Small intestine (tissue), 7 donors: ENCODE data around the gene PALLD. TPM values are rescaled to one million over a fixed set of nuclear protein-coding genes. Genes with fewer than 3 reads are reported as not detected.

Experiments
- DNase-seq, 2 donors: peaks; one replicate each; pipeline versions ENCODE4 v3.0.0 to v3.0.0-alpha.2; 2013
- FAIRE-seq: peaks from 2 replicates; lab custom pipeline; 2012; peaks lifted over from hg19 to GRCh38; lab: Jason Lieb, UNC
- H3K27ac ChIP-seq, 3 donors: one replicate each; pipeline ENCODE4 v1.5.1; 2013; ENCODE audit warnings: low read length in 2 of 3, mild to moderate bottlenecking in 2 of 3, control low read depth in 1 of 3, inconsistent platforms in 1 of 3, low read depth in 1 of 3, moderate library complexity in 1 of 3
- H3K27me3 ChIP-seq, 3 donors: one replicate each; pipeline ENCODE4 v1.6.1; 2013; ENCODE audit warnings: low read length in 3 of 3, inconsistent platforms in 1 of 3; ENCODE audit not compliant: control insufficient read depth in 3 of 3, insufficient read depth in 3 of 3
- H3K36me3 ChIP-seq, 3 donors: one replicate each; pipeline ENCODE4 v1.6.1; 2013; ENCODE audit warnings: low read length in 3 of 3, inconsistent platforms in 1 of 3, low read depth in 1 of 3, mild to moderate bottlenecking in 1 of 3, moderate library complexity in 1 of 3; ENCODE audit not compliant: control insufficient read depth in 3 of 3, insufficient read depth in 2 of 3
- H3K4me1 ChIP-seq, 3 donors: one replicate each; pipeline ENCODE4 v1.6.1; 2013; ENCODE audit warnings: low read length in 2 of 3, inconsistent platforms in 1 of 3, low read depth in 1 of 3, mild to moderate bottlenecking in 1 of 3, moderate library complexity in 1 of 3; ENCODE audit not compliant: control insufficient read depth in 3 of 3, insufficient read depth in 2 of 3
- H3K4me3 ChIP-seq, 3 donors: one replicate each; pipeline ENCODE4 v1.5.1; 2013; ENCODE audit warnings: low read length in 3 of 3, control low read depth in 1 of 3, inconsistent platforms in 1 of 3, low read depth in 1 of 3, mild to moderate bottlenecking in 1 of 3, moderate library complexity in 1 of 3
- H3K9me3 ChIP-seq, 2 donors: one replicate each; pipeline ENCODE4 v1.6.1; 2013; ENCODE audit warnings: low read depth in 1 of 2, low read length in 1 of 2; ENCODE audit not compliant: control insufficient read depth in 2 of 2, insufficient read depth in 1 of 2
- WGBS, 3 donors: extraction: QIAGEN DNeasy Blood & Tissue Kit; methylation state at CpG; one replicate each; pipeline ENCODE4 v1.1.7; 2013; 5-methylcytosine and 5-hydroxymethylcytosine counted together
- polyA plus RNA-seq, 4 donors: library from polyadenylated mRNA; stranded (reverse) in 3 of 4; unstranded in 1 of 4; fragments of 200-250 nt in 3 of 4; fragments of 120-200 nt in 1 of 4; gene quantifications; one replicate each; pipeline versions ENCODE4 v1.2.1 to v1.2.3, GENCODE V29; 2013
- donor health status: healthy with polysubstance abuse.
- donor health status: control.
- donor health status: control.
- donor health status: Bipolar disorder and iron deficiency.
- donor health status: healthy.

PALLD gene
- polyA plus RNA-seq, 4 donors: 31.3 to 58.9 (median 38.0) TPM

- WGBS, 3 donors: 87 to 99% (median 94%) methylated on average over 3 of the region's 3 CpGs
- peaks cover 0 to 3% (median 0%) of the 10 kb centered on the region in 3 donors for H3K36me3 ChIP-seq
- no peaks in the 10 kb centered on the region for H3K27me3 ChIP-seq
- no peaks in the 10 kb centered on the region for H3K4me1 ChIP-seq
- DNase-seq: no peak
- H3K27ac ChIP-seq: no peak overlapping the region
- H3K4me3 ChIP-seq: no peak overlapping the region
- FAIRE-seq: no peak
- no peaks in the 10 kb centered on the region for H3K9me3 ChIP-seq
Observed at GRCh38 chr4:168865854-168866253, 369.0 kb downstream of the PALLD start.

GRCh38 chr4:168866635-168867034 is 369.8 kb downstream of the PALLD start:
- FAIRE-seq: no peak
- no peaks in the 10 kb centered on the region for H3K4me1 ChIP-seq

GRCh38 chr4:168867128-168867527 is 370.3 kb downstream of the PALLD start:
- WGBS, 3 donors: 84 to 91% (median 90%) methylated on average over 2 of the region's 2 CpGs
- FAIRE-seq: no peak

More at GRCh38 chr4:168866635-168867034, 369.8 kb downstream of the PALLD start:
- Histone ChIP-seq H3K27me3 (no peaks in the 10 kb centered on the region), H3K27ac (no peak overlapping the region), H3K4me3 (no peak overlapping the region), H3K36me3 (peaks cover 0 to 3% (median 0%) of the 10 kb centered on the region in 3 donors), H3K9me3 (no peaks in the 10 kb centered on the region)
- no peak for DNase-seq
- 87 to 95% (median 93%) methylated on average over 4 of the region's 4 CpGs for whole genome bisulfite sequencing, 3 donors

GRCh38 chr4:168868044-168868781 is 371.4 kb downstream of the PALLD start:
- WGBS, 3 donors: 84 to 90% (median 88%) methylated on average over 5 of the region's 5 CpGs
- Histone ChIP-seq H3K9me3 (no peaks in the 10 kb centered on the region), H3K27ac (no peak overlapping the region), H3K4me3 (no peak overlapping the region), H3K27me3 (no peaks in the 10 kb centered on the region), H3K4me1 (no peaks in the 10 kb centered on the region), H3K36me3 (peaks cover 0 to 2% (median 0%) of the 10 kb centered on the region in 3 donors)
- no peak for FAIRE-seq
- no peak for DNase-seq

More at GRCh38 chr4:168867128-168867527, 370.3 kb downstream of the PALLD start:
- DNase-seq: no peak
- no peak overlapping the region for H3K27ac ChIP-seq
- H3K9me3 ChIP-seq: no peaks in the 10 kb centered on the region
- H3K27me3 ChIP-seq: no peaks in the 10 kb centered on the region
- H3K4me1 ChIP-seq: no peaks in the 10 kb centered on the region
- H3K36me3 ChIP-seq: peaks cover 0 to 3% (median 0%) of the 10 kb centered on the region in 3 donors
- H3K4me3 ChIP-seq: no peak overlapping the region

GRCh38 chr4:168868802-168869201 is 371.9 kb downstream of the PALLD start:
- FAIRE-seq (no peak), DNase-seq (no peak)
- no peak overlapping the region for H3K4me3 ChIP-seq
- H3K4me1 ChIP-seq: no peaks in the 10 kb centered on the region
- WGBS, 3 donors: 83 to 85% (median 84%) methylated on average over 5 of the region's 5 CpGs
- no peaks in the 10 kb centered on the region for H3K36me3 ChIP-seq
- H3K27me3 ChIP-seq: no peaks in the 10 kb centered on the region
- H3K9me3 ChIP-seq: no peaks in the 10 kb centered on the region
- no peak overlapping the region for H3K27ac ChIP-seq

- Histone ChIP-seq H3K4me3 (no peak overlapping the region), H3K36me3 (no peaks in the 10 kb centered on the region), H3K4me1 (no peaks in the 10 kb centered on the region), H3K27me3 (no peaks in the 10 kb centered on the region), H3K9me3 (no peaks in the 10 kb centered on the region), H3K27ac (no peak overlapping the region)
- 87 to 98% (median 87%) methylated on average over 1 of the region's 1 CpG for WGBS, 3 donors
- FAIRE-seq (no peak), DNase-seq (no peak)
Observed at GRCh38 chr4:168870004-168870403, 373.2 kb downstream of the PALLD start.

- DNase-seq (no peak), FAIRE-seq (no peak)
- Histone ChIP-seq H3K4me3 (no peak overlapping the region), H3K9me3 (no peaks in the 10 kb centered on the region), H3K4me1 (no peaks in the 10 kb centered on the region), H3K27me3 (no peaks in the 10 kb centered on the region), H3K27ac (no peak overlapping the region), H3K36me3 (no peaks in the 10 kb centered on the region)
- WGBS, 3 donors: 73 to 88% (median 87%) methylated on average over 4 of the region's 4 CpGs
Observed at GRCh38 chr4:168871632-168872031, 374.8 kb downstream of the PALLD start.

GRCh38 chr4:168874083-168874482 is 377.2 kb downstream of the PALLD start:
- no peak overlapping the region for H3K4me3 ChIP-seq
- FAIRE-seq: no peak
- no peak overlapping the region for H3K27ac ChIP-seq
- peaks cover 0 to 2% (median 0%) of the 10 kb centered on the region in 3 donors for H3K36me3 ChIP-seq
- WGBS, 3 donors: 79 to 98% (median 80%) methylated on average over 2 of the region's 2 CpGs
- H3K27me3 ChIP-seq: no peaks in the 10 kb centered on the region
- no peaks in the 10 kb centered on the region for H3K9me3 ChIP-seq
- H3K4me1 ChIP-seq: peaks cover 0 to 7% (median 0%) of the 10 kb centered on the region in 3 donors
- no peak for DNase-seq
